HG02973 (cell line): Measurements from ENCODE around the gene SERP2.

Experiments used
- ATAC-seq: cut with Tn5 transposase; IDR thresholded peaks from one replicate; pipeline ENCODE4 v1.9.1; 2021; ENCODE audit warnings: moderate library complexity; ENCODE audit not compliant: unreplicated experiment

SERP2 gene

GRCh38 chr13:44385847-44386246, 12.2 kb downstream of the SERP2 start:
- ATAC-seq = no peak

DNA sequence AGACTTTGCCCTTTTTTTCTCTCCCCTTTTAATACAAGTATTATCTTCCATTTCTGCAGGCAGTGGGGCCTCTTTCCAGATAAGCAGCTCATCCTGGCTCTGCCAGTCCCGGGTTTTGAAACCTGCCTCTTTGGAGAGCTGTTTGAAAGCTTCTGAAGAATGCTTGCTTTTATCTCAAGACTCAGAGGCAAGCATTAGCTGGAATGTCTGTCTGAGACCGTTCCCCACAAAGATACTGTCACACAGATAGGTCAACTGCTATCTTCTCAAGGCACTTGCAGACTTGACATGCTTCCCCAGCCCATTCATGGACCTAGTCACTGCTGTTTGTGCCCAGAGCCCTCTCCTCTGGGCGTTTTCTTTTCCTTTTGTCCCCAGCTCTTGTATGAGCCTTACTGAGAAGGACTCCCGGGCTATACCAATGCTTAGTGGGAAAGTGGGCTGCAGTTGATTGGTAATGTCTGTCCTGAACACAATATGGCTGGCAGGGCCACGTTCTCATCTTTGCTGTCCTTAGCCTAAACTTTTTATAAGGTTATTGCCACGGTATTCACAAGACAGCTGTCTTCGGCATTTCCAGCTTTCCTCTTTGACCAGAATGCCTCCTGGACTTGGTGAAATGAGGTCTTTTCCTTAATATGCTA, 13.4 kb downstream of the SERP2 start:
- no peak for ATAC-seq

DNA sequence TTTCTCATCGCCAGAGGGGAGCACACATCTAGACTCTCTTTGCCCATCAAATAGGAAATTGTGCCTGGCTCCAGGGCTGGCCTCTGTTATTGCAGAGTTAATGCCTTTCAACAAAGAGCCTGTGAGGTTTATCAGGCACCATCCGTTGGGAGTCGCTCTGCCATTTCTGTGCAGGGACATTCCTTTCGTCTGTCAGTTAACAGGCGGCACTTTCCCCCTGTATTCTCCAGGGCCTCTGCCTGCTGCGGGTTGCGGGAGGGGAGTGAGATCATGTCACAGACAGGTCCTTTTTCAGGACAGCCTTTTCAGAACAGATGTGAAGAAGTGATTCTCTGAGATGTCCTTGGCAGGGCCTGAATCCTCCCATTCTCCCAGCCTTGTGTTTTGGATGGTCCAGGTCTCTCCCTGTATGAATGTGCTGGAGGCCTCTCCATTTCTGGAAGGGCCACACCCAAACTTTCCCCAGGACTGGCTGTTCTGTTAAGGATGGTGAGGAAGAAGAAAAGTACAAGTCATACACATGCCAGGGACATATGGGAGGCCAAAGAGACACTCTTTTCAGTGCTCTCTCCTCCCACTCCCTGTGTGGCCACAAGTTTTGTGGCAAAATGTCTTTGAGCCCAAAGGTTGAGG, 14.9 kb downstream of the SERP2 start:
- ATAC-seq = no peak

- no peak for ATAC-seq
Measured at GRCh38 chr13:44389060-44389666, 15.5 kb downstream of the SERP2 start.

- ATAC-seq = no peak
Measured at GRCh38 chr13:44389876-44390275, 16.3 kb downstream of the SERP2 start.

GRCh38 chr13:44393391-44393790, 19.8 kb downstream of the SERP2 start:
- ATAC-seq = no peak

GRCh38 chr13:44394658-44395057, 21.0 kb downstream of the SERP2 start:
- ATAC-seq = no peak

DNA sequence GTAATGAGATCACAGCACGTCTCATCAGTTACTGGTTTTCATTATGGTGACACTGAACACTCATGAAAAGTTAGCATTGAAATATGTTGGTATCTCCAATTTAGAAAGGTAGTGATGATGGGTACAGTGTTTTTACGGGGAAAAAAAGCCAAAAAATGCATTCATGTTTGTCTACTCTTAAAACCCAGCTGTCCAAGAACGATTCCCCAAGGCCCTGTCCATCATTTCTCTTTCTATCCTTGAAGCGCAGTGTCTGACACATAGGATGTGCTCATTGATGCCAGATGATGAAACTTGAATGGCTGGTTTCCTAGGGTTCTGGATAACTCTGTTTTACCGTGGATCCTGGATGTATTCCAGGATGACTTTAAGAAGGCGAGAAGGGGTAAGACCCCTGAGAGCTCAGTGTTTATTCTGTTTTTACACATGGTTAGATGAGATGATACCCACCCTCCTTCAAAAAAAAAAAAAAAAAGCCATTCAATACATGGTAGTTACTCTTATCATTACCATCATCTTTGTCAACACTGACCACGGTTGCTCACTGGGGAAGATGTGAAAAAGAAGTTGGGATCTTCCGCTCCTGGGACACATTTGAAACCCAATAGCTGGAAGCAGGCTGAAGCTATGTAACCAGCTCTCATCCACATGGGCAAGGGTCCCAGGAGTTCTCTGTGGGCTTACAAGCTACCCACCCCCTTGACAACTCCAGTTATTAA, 22.5 kb downstream of the SERP2 start:
- ATAC-seq = no peak

- ATAC-seq = no peak
Measured at GRCh38 chr13:44396701-44397580, 23.3 kb downstream of the SERP2 start.

GRCh38 chr13:44397766-44398223, 24.2 kb downstream of the SERP2 start:
- ATAC-seq = no peak

GRCh38 chr13:44398606-44399005, 25.0 kb downstream of the SERP2 start:
- ATAC-seq = no peak

DNA sequence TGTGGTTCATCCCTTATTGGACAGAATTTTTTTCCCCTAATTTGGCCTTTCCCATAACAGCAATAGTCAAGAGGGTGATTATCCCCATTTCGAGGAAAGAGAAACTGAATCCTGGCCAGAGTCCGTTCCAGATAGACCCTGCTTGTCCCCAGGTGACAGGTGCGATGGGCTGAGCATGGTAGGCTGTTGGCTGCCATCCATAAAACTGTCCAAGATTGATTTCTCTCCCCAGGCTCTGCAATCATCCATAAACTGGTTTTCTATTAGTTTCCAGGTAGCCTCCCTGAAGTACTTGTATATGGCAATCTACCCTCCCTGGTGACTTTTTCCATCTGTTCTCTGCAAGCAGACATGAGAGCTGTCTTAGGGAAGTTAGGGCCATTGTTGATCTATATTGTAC, 25.4 kb downstream of the SERP2 start:
- no peak for ATAC-seq

- ATAC-seq = no peak
Measured at GRCh38 chr13:44400736-44401135, 27.1 kb downstream of the SERP2 start.

DNA sequence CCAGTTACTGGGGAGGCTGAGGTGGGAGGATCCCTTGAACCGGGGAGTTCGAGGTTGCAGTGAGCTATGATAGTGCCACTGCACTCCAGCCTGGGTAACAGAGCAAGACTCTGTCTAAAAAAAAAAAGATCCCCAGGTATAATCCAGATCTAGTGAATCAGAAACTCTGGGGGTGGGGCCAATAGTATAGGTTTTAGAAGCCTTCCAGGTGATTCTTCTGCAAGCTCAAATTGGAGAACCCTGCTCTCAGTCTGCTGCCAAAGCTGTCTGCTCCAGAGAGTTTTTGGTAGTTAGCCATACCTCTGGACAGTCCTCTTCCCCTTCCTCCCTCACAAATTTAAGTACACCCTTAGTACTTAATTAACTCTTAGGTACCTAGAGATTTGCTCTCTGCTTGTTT, 28.0 kb downstream of the SERP2 start:
- ATAC-seq = no peak

GRCh38 chr13:44402899-44403445, 29.3 kb downstream of the SERP2 start:
- ATAC-seq = no peak

DNA sequence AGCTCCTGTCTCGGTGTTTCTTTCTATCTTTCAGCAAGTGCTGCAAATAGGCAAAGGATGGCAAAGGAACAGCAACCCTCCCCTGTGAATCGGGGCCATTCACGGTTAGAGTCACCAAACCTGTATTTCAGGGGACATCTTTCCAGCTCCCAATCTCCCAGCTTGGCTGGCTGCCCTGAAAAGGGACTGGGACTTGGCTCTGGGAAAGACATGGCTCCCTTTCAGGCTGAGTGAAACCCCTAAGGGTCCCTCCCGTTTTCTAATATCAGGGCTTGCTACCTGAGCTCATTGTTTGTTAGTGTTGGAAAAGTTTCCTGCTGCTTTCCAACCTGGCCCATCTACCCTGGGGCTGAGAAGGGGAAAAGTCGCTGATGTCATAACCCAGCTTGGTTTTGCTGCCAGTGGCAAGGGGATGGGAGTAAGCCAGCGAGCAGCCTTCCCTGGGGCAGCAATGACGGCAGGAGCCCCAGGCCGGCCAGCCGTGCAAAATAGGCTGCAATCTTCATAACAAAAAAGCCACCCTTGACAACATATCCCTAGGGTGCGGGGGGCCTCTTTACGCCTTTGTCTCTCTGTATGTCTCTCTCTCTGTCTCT, 29.9 kb downstream of the SERP2 start:
- no peak for ATAC-seq

- no peak for ATAC-seq
Measured at GRCh38 chr13:44404261-44405132, 30.9 kb downstream of the SERP2 start.

GRCh38 chr13:44406617-44407016, 33.0 kb downstream of the SERP2 start:
- no peak for ATAC-seq

GRCh38 chr13:44407379-44407778, 33.8 kb downstream of the SERP2 start:
- ATAC-seq = no peak
